ENCODE measurements around the gene NDUFV3. TPM values are rescaled to one million over a fixed set of nuclear protein-coding genes. Genes with fewer than 3 reads are reported as not detected.

Gene NDUFV3
- total and polyA plus RNA-seq, 2 of the 13 experiments (the other 11 are each of a cell fraction or from before 2014, with no cell fraction given): 14.2 to 29.6 TPM

GRCh38 chr21:42878993-42879787, 13.9 kb upstream of the NDUFV3 start, which contains the start of gene WDR4 (continued):
- TF ChIP-seq MYPOP (CRISPR knock-in tag; IDR thresholded peaks at IDR 0.05) (peak; percentile 95), NFAT5 (CRISPR knock-in tag; IDR thresholded peaks at IDR 0.05) (peak; percentile 51; the same call in 1 of the 2 replicates), ZNF501 (CRISPR knock-in tag; IDR thresholded peaks at IDR 0.05) (no peak; the same call in none of the 2 replicates), NFIC (IDR thresholded peaks at IDR 0.05; ENCODE audit: low read length) (no peak), ZNF354B (CRISPR knock-in tag; IDR thresholded peaks at IDR 0.05) (no peak), BORCS8-MEF2B (CRISPR knock-in tag; IDR thresholded peaks at IDR 0.05) (0 out of 2 replicates have a peak, but pooled peaks have one; percentile 32), RNF2 (conservative IDR thresholded peaks at IDR 0.05; ENCODE audit: low read depth) (no peak), KLF12 (CRISPR knock-in tag; IDR thresholded peaks at IDR 0.05; ENCODE audit: borderline replicate concordance) (no peak; the same call in 1 of the 2 replicates), ZBTB21 (CRISPR knock-in tag; IDR thresholded peaks at IDR 0.05) (no peak; the same call in 1 of the 2 replicates), GFI1 (CRISPR knock-in tag; IDR thresholded peaks at IDR 0.05; ENCODE audit: borderline replicate concordance) (peak; percentile 73; the same call in 1 of the 2 replicates), SMAD1 (CRISPR knock-in tag; IDR thresholded peaks at IDR 0.05; ENCODE audit: borderline replicate concordance, low read depth) (peak; percentile 73), ZNF597 (CRISPR knock-in tag; IDR thresholded peaks at IDR 0.05) (no peak), ZFP36 (IDR thresholded peaks at IDR 0.05; ENCODE audit: borderline replicate concordance, low read depth, low read length, partially characterized antibody) (no peak), BHLHE40 (IDR thresholded peaks at IDR 0.05; ENCODE audit: low read length) (0 out of 2 replicates have a peak, but pooled peaks have one; percentile 45), NONO (IDR thresholded peaks at IDR 0.05) (no peak), NONO (CRISPR knock-in tag; conservative IDR thresholded peaks at IDR 0.05) (peak; percentile 93), ZNF709 (CRISPR knock-in tag; IDR thresholded peaks at IDR 0.05) (no peak), ZNF547 (CRISPR knock-in tag; IDR thresholded peaks at IDR 0.05) (peak; percentile 70), NR3C1 (CRISPR knock-in tag; IDR thresholded peaks at IDR 0.05) (no peak), SPEN (CRISPR knock-in tag; IDR thresholded peaks at IDR 0.05; ENCODE audit: low read depth) (peak; percentile 95), LBX2 (CRISPR knock-in tag; IDR thresholded peaks at IDR 0.05; ENCODE audit: borderline replicate concordance) (0 out of 2 replicates have a peak, but pooled peaks have one; percentile 20), AGO2 (optimal IDR thresholded peaks at IDR 0.05; ENCODE audit: low read depth, low read length) (peak; percentile 98)
